ENCODE results near the gene RPN1. TPM values are rescaled to one million over a fixed set of nuclear protein-coding genes. Genes with fewer than 3 reads are reported as not detected.
"Not testable (repeated sequence)": the region's sequence is repeated elsewhere in the genome, so short reads cannot be mapped to it uniquely, and the experiment has no call there.

Gene RPN1
- total RNA-seq, 2 donors from 2014 or later, result 126 to 133 TPM

- Histone ChIP-seq H3K36me3 (replicated peaks in 1 of 2; ENCODE audit: insufficient read depth in 1 of 2, low read depth in 2 of 2) (no peaks in the 10 kb centered on the region), H3K27ac (peak overlapping the region; percentile 92 to 98 (median 92)), H3K9me3 (no peaks in the 10 kb centered on the region), H3K27me3 (no peaks in the 10 kb centered on the region), H3K4me1 (peaks cover 14% of the 10 kb centered on the region), H3K4me3 (peak overlapping the region; percentile 30 to 33)
- no peak for TF ChIP-seq CTCF (IDR thresholded peaks at IDR 0.05)
- 24 to 36% methylated on average over 9 of the region's 9 CpGs for WGBS, 2 donors
- no peak for DNase-seq
- intact Hi-C loops (cut with DNase I), result loop anchor here (5.0 kb wide), 1 partner anchor 111 kb away; no protein-coding TSS in a partner anchor
- no peak for ATAC-seq
Measured at GRCh38 chr3:128681369-128681829, 30.8 kb upstream of the RPN1 start.

- Histone ChIP-seq H3K4me1 (peaks cover 14% of the 10 kb centered on the region), H3K4me3 (peak overlapping the region; percentile 30 to 33), H3K36me3 (replicated peaks in 1 of 2; ENCODE audit: insufficient read depth in 1 of 2, low read depth in 2 of 2) (no peaks in the 10 kb centered on the region), H3K27me3 (no peaks in the 10 kb centered on the region), H3K9me3 (no peaks in the 10 kb centered on the region), H3K27ac (peak overlapping the region; percentile 92 to 98 (median 92))
- peak; percentile 99 to 100 (median 99) for DNase-seq
- intact Hi-C loops (cut with DNase I), result loop anchor here (5.0 kb wide), 1 partner anchor 112 kb away; no protein-coding TSS in a partner anchor
- peak; percentile 99 for ATAC-seq
- TF ChIP-seq CTCF (IDR thresholded peaks at IDR 0.05) (peak; percentile 95 to 100 (median 99)), POLR2A (IDR thresholded peaks at IDR 0.05) (peak; percentile 76 to 96 (median 96))
- 0 to 1% methylated on average over 3 to 67 of the region's 67 CpGs for WGBS, 2 donors
Measured at GRCh38 chr3:128680603-128681368, 30.2 kb upstream of the RPN1 start.

GRCh38 chr3:128679338-128679737 is 28.7 kb upstream of the RPN1 start:
- H3K27ac ChIP-seq, result no peak overlapping the region
- no peaks in the 10 kb centered on the region for H3K9me3 ChIP-seq
- whole genome bisulfite sequencing, 2 donors, result 97 to 100% methylated on average over 2 of the region's 2 CpGs
- TF ChIP-seq CTCF (IDR thresholded peaks at IDR 0.05), result no peak
- TF ChIP-seq POLR2A (IDR thresholded peaks at IDR 0.05), result no peak
- H3K4me3 ChIP-seq, result no peak overlapping the region
- no peaks in the 10 kb centered on the region for H3K36me3 ChIP-seq (replicated peaks in 1 of 2; ENCODE audit: insufficient read depth in 1 of 2, low read depth in 2 of 2)
- peaks cover 14% of the 10 kb centered on the region for H3K4me1 ChIP-seq
- intact Hi-C loops (cut with DNase I), result no loop called here
- DNase-seq, result no peak
- ATAC-seq, result no peak
- H3K27me3 ChIP-seq, result no peaks in the 10 kb centered on the region

- H3K36me3 ChIP-seq (replicated peaks in 1 of 2; ENCODE audit: insufficient read depth in 1 of 2, low read depth in 2 of 2); intact Hi-C loops (cut with DNase I); DNase-seq; H3K4me3 ChIP-seq; H3K9me3 ChIP-seq; H3K27ac ChIP-seq; ATAC-seq; H3K27me3 ChIP-seq; H3K4me1 ChIP-seq: not testable (repeated sequence)
- WGBS, 2 donors, result 56 to 69% methylated on average over 4 of the region's 4 CpGs
Measured at GRCh38 chr3:128675802-128676201, 25.2 kb upstream of the RPN1 start.

GRCh38 chr3:128674161-128674784 is 23.7 kb upstream of the RPN1 start:
- intact Hi-C loops (cut with DNase I), result no loop called here
- TF ChIP-seq POLR2A (IDR thresholded peaks at IDR 0.05) (no peak), CTCF (IDR thresholded peaks at IDR 0.05) (no peak)

More at GRCh38 chr3:128674161-128674784, 23.7 kb upstream of the RPN1 start:
- no peaks in the 10 kb centered on the region for H3K9me3 ChIP-seq
- no peak overlapping the region for H3K4me3 ChIP-seq
- 87% methylated on average over 10 of the region's 10 CpGs for WGBS, 2 donors
- DNase-seq (no peak), ATAC-seq (no peak)
- H3K27ac ChIP-seq, result no peak overlapping the region
- no peaks in the 10 kb centered on the region for H3K27me3 ChIP-seq
- H3K4me1 ChIP-seq, result no peaks in the 10 kb centered on the region
- H3K36me3 ChIP-seq (replicated peaks in 1 of 2; ENCODE audit: insufficient read depth in 1 of 2, low read depth in 2 of 2), result no peaks in the 10 kb centered on the region
